ENCODE data around the gene ELMO3.

Gene ELMO3

GRCh38 chr16:67223992-67224391 is 25.1 kb downstream of the ELMO3 start:
- in situ Hi-C loops (cut with HindIII; ENCODE audit: low sequenced_read_pairs) = no loop called here
- DNase-seq (ENCODE audit: low read depth, low spot score) = no peak
- no peak overlapping the region for H3K4me3 ChIP-seq (ENCODE audit: low read depth, low read length)

GRCh38 chr16:67226295-67226803 is 27.4 kb downstream of the ELMO3 start:
- no peak for TF ChIP-seq CTCF (IDR thresholded peaks at IDR 0.05; ENCODE audit: low read depth, low read length)
- peak overlapping the region; percentile 93 for H3K4me3 ChIP-seq (ENCODE audit: low read depth, low read length)
- in situ Hi-C loops (cut with HindIII; ENCODE audit: low sequenced_read_pairs) = no loop called here
- DNase-seq (ENCODE audit: low read depth, low spot score) = no peak

More at GRCh38 chr16:67223992-67224391, 25.1 kb downstream of the ELMO3 start:
- TF ChIP-seq CTCF (IDR thresholded peaks at IDR 0.05; ENCODE audit: low read depth, low read length) = no peak

- in situ Hi-C loops (cut with HindIII; ENCODE audit: low sequenced_read_pairs) = no loop called here
- peak; percentile 14 for TF ChIP-seq CTCF (IDR thresholded peaks at IDR 0.05; ENCODE audit: low read depth, low read length)
- peak; percentile 98 for DNase-seq (ENCODE audit: low read depth, low spot score)
Measured at GRCh38 chr16:67226804-67227566, 28.1 kb downstream of the ELMO3 start, which contains the start of gene TMEM208. Gene TMEM208, plus strand, starts transcription at chr16:67227130. Its CDS starts 89 bp downstream, at chr16:67227219.

GRCh38 chr16:67227567-67227921 is 28.6 kb downstream of the ELMO3 start:
- no peak for TF ChIP-seq CTCF (IDR thresholded peaks at IDR 0.05; ENCODE audit: low read depth, low read length)
- in situ Hi-C loops (cut with HindIII; ENCODE audit: low sequenced_read_pairs) = no loop called here

More at GRCh38 chr16:67226804-67227566, 28.1 kb downstream of the ELMO3 start, which contains the start of gene TMEM208:
- peak within 1 kb of the TSS; percentile 93 for H3K4me3 ChIP-seq (ENCODE audit: low read depth, low read length)

GRCh38 chr16:67228034-67228785 is 29.3 kb downstream of the ELMO3 start:
- in situ Hi-C loops (cut with HindIII; ENCODE audit: low sequenced_read_pairs) = no loop called here
- peak overlapping the region; percentile 93 for H3K4me3 ChIP-seq (ENCODE audit: low read depth, low read length)

More at GRCh38 chr16:67227567-67227921, 28.6 kb downstream of the ELMO3 start:
- H3K4me3 ChIP-seq (ENCODE audit: low read depth, low read length) = peak overlapping the region; percentile 93
- DNase-seq (ENCODE audit: low read depth, low spot score) = no peak

More at GRCh38 chr16:67228034-67228785, 29.3 kb downstream of the ELMO3 start:
- DNase-seq (ENCODE audit: low read depth, low spot score) = no peak
- no peak for TF ChIP-seq CTCF (IDR thresholded peaks at IDR 0.05; ENCODE audit: low read depth, low read length)
